Panc1 (cell line): ENCODE measurements around the gene RASSF4. TPM values are rescaled to one million over a fixed set of nuclear protein-coding genes. Genes with fewer than 3 reads are reported as not detected.

ENCODE experiments used
- ATAC-seq: fragments of 200-7000 bp; cut with Tn5 transposase; 2 replicates; pipeline ENCODE4 v1.9.1; 2020; ENCODE audit warnings: mild to moderate bottlenecking, moderate library complexity
- BruUV-seq: library from RNA; stranded (reverse); fragments of 400-500 nt; replicated peaks from 2 replicates; lab custom pipeline; 2021; lab: Mats Ljungman, UMichigan
- CTCF ChIA-PET: fragments of 300-600 bp; sonication (Branson Sonifier 250); formaldehyde crosslinking; loops from one replicate; lab custom pipeline; 2022; ENCODE audit warnings: antibody characterized with exemption; lab: Charles Lee
- POLR2A ChIA-PET: fragments of 300-600 bp; sonication (Branson Sonifier 250); formaldehyde crosslinking; loops from one replicate; lab custom pipeline; 2022; ENCODE audit warnings: antibody characterized with exemption; lab: Charles Lee
- DNase-seq: peaks from one replicate; pipeline ENCODE4 v3.0.0-alpha.2; 2010; ENCODE audit warnings: low read depth, low spot score
- H3K27ac ChIP-seq: 2 replicates; pipeline ENCODE4 v1.5.1; 2011; ENCODE audit warnings: mild to moderate bottlenecking, low read length, inconsistent platforms
- H3K27me3 ChIP-seq: fragments of 200-500 bp; sonication (Bioruptor generic); 2 replicates; pipeline ENCODE4 v1.6.0; 2014; ENCODE audit warnings: low read length, inconsistent platforms; ENCODE audit not compliant: control insufficient read depth, insufficient read depth
- H3K36me3 ChIP-seq: fragments of 200-500 bp; sonication (Bioruptor generic); 2 replicates; pipeline ENCODE4 v1.5.1; 2014; ENCODE audit warnings: inconsistent platforms, mild to moderate bottlenecking, low read length, moderate library complexity; ENCODE audit not compliant: control insufficient read depth, insufficient read depth
- H3K4me1 ChIP-seq: 2 replicates; pipeline ENCODE4 v1.5.1; 2011; ENCODE audit warnings: inconsistent platforms, mild to moderate bottlenecking, low read length, moderate library complexity; ENCODE audit not compliant: control insufficient read depth, insufficient read depth
- H3K4me3 ChIP-seq, 2 experiments: 2 replicates each; pipeline ENCODE4 v1.5.1; 2011 to 2012; ENCODE audit warnings: low read depth in 2 of 2, low read length in 2 of 2, mild to moderate bottlenecking in 2 of 2, inconsistent platforms in 1 of 2, moderate library complexity in 1 of 2
- H3K9me3 ChIP-seq: fragments of 200-500 bp; sonication (Bioruptor generic); 2 replicates; pipeline ENCODE4 v1.5.1; 2014; ENCODE audit warnings: low read depth, mild to moderate bottlenecking, inconsistent platforms, low read length, moderate library complexity; ENCODE audit not compliant: control insufficient read depth, insufficient read depth
- POLR2AphosphoS5 ChIP-seq: IDR thresholded peaks from 2 replicates; pipeline ENCODE4 v1.6.1; 2012; ENCODE audit warnings: mild to moderate bottlenecking, low read depth, low read length, moderate library complexity
- REST ChIP-seq, 2 experiments: IDR thresholded peaks; 2 replicates each; pipeline ENCODE4 v1.6.1; 2011 to 2012; ENCODE audit warnings: low read depth in 2 of 2, control low read depth in 1 of 2, low read length in 1 of 2, mild to moderate bottlenecking in 1 of 2, moderate library complexity in 1 of 2; ENCODE audit not compliant: insufficient read depth in 1 of 2
- SIN3A ChIP-seq: IDR thresholded peaks from 2 replicates; pipeline ENCODE4 v1.6.1; 2012; ENCODE audit warnings: low read depth, mild to moderate bottlenecking, low read length, moderate library complexity, borderline replicate concordance; ENCODE audit not compliant: insufficient read depth
- TCF7L2 ChIP-seq: IDR thresholded peaks from 2 replicates; pipeline ENCODE4 v1.6.1; 2011; ENCODE audit warnings: mild to moderate bottlenecking, low read depth, low read length, inconsistent platforms
- in situ Hi-C: cut with HindIII; loops from 2 replicates; pipeline ENCODE4 v1.10.0; 2016; ENCODE audit warnings: low sequenced_read_pairs, low pct_unique_long_range_greater_than_20kb
- intact Hi-C: fragments of 100-400 bp; cut with micrococcal nuclease; formaldehyde crosslinking; loops from one replicate; pipeline ENCODE4 v1.10.0; 2022; ENCODE audit not compliant: unreplicated experiment
- total RNA-seq: library from RNA; stranded (reverse); gene quantifications from one replicate; pipeline ENCODE4 v1.2.1, GENCODE V29; 2021; ENCODE audit not compliant: unreplicated experiment
- TF ChIP-seq, protein P1 (sequence below): fragments of 450-650 bp; IDR thresholded peaks from 2 replicates; pipeline ENCODE4 v1.5.1; 2017; ENCODE audit warnings: mild to moderate bottlenecking

RASSF4 gene
- total RNA-seq, 1 experiment from 2014 or later = 13.9 TPM

DNA sequence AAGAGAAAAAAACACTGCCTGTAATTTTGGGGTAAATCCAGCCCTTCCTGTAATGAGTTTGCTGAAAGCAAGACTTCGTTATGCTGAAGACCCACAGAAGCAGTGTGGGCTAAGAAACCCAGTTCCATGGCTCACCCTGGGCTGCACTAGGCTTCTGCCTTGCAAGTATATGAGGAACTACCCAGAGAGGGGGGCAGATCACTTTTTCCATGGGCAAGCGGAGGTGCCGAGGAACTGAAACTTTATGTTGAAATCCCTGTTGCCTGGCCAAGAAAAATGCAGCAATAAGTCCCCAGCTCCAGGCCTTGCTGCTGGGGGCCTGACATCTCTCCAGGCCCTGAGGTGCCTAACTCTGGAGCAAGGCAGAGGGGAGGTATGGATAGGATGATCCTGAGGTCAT, 8.5 kb downstream of the RASSF4 start:
- ChIA-PET POLR2A (no interaction called here), CTCF (interaction anchor here (0.6 kb wide), 1 partner anchor 619 kb away, joined by 3 read pairs; no protein-coding TSS in a partner anchor)
- intact Hi-C loops (no loop called here), in situ Hi-C loops (no loop called here)
- Histone ChIP-seq H3K4me3 (no peak overlapping the region), H3K9me3 (no peaks in the 10 kb centered on the region), H3K27ac (0 out of 2 replicates have a peak overlapping the region, but pooled peaks have one; percentile 31), H3K4me1 (peaks cover 35% of the 10 kb centered on the region), H3K27me3 (no peaks in the 10 kb centered on the region), H3K36me3 (no peaks in the 10 kb centered on the region)
- TF ChIP-seq TCF7L2 = no peak
- TF ChIP-seq POLR2AphosphoS5 = no peak
- TF ChIP-seq, protein P1, sequence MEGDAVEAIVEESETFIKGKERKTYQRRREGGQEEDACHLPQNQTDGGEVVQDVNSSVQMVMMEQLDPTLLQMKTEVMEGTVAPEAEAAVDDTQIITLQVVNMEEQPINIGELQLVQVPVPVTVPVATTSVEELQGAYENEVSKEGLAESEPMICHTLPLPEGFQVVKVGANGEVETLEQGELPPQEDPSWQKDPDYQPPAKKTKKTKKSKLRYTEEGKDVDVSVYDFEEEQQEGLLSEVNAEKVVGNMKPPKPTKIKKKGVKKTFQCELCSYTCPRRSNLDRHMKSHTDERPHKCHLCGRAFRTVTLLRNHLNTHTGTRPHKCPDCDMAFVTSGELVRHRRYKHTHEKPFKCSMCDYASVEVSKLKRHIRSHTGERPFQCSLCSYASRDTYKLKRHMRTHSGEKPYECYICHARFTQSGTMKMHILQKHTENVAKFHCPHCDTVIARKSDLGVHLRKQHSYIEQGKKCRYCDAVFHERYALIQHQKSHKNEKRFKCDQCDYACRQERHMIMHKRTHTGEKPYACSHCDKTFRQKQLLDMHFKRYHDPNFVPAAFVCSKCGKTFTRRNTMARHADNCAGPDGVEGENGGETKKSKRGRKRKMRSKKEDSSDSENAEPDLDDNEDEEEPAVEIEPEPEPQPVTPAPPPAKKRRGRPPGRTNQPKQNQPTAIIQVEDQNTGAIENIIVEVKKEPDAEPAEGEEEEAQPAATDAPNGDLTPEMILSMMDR = no peak
- TF ChIP-seq SIN3A = no peak
- no peak for ATAC-seq
- no peak for DNase-seq
- BruUV-seq = no TSS peak

DNA sequence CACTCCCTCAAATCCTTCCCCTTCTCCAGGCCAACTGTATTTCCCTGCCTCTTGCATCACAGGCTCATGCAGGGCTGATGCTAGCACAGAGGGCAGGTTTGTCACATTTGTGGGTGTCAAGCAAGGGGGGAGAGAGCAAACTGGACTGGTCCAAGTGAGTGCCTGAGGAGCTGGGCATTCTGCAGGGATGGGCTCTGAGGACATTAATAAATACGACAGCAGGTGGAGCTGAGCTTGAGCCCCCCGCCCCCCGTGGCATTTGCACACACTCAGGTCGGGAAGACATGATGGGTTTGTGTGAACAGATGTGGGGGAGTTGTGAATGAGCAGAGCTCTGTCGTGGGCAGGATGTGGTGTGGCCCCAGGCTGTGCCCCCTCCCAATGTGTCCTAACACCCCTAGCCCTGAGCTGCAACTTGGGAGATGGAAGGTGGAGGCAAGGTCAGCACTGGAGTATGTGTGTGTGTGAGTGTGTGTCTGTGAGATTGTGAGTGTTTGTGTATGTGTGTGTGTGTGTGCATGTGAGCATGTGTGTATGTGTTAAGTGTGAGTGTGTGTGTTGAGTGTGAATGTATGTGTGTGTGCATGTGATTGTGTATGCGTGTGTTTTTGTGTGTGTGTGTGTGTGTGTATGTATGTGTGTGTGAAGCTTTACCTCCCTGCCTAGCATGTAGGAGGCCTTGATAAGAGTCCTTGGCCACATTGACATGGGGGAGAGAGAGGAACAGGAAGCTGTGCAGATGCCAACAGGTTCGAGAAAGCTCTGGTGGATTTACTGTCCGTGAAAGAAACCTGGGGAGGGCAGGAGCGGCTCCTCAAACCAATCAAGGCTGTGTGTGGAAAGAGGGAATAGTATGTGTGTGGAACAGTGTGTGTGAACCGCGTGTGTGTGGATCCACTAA, 9.1 kb downstream of the RASSF4 start:
- TF ChIP-seq, protein P1 = no peak
- no peak for TF ChIP-seq REST (IDR thresholded peaks at IDR 0.05; ENCODE audit: insufficient read depth in 1 of 2, low read depth in 2 of 2, low read length in 1 of 2)
- TF ChIP-seq SIN3A = no peak
- TF ChIP-seq TCF7L2 = no peak
- TF ChIP-seq POLR2AphosphoS5 = no peak
- no peaks in the 10 kb centered on the region for H3K9me3 ChIP-seq
- H3K27ac ChIP-seq = no peak overlapping the region
- no peaks in the 10 kb centered on the region for H3K36me3 ChIP-seq
- no peaks in the 10 kb centered on the region for H3K27me3 ChIP-seq
- H3K4me3 ChIP-seq = no peak overlapping the region
- in situ Hi-C loops (no loop called here), intact Hi-C loops (no loop called here)
- CTCF ChIA-PET = no interaction called here
- ATAC-seq (no peak), DNase-seq (no peak)
- H3K4me1 ChIP-seq = peaks cover 32% of the 10 kb centered on the region
- POLR2A ChIA-PET = no interaction called here
- no TSS peak for BruUV-seq
